GM12875 (cell line): ENCODE results near the gene C11orf71.

Experiments used
- H3K4me3 ChIP-seq: one replicate; pipeline ENCODE4 v1.5.1; 2011; ENCODE audit warnings: low read depth, low read length, control low read depth
- CTCF ChIP-seq: IDR thresholded peaks from 2 replicates; pipeline ENCODE4 v1.5.1; 2011; ENCODE audit warnings: low read depth, mild to moderate bottlenecking, control low read depth, inconsistent platforms, low read length, moderate library complexity, borderline replicate concordance; ENCODE audit not compliant: insufficient read depth

The C11orf71 gene, protein sequence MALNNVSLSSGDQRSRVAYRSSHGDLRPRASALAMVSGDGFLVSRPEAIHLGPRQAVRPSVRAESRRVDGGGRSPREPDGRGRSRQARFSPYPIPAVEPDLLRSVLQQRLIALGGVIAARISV

GRCh38 chr11:114400216-114400914 lies at the start of gene C11orf71, which contains the start of gene RBM7:
Gene C11orf71 (minus strand): TSS chr11:114400511. CDS start chr11:114400331, 180 bp downstream.
Gene RBM7 (plus strand): TSS chr11:114400666. CDS start chr11:114400672, 6 bp downstream.
- no peak for TF ChIP-seq CTCF
- peak within 1 kb of the TSS; percentile 86 for H3K4me3 ChIP-seq

DNA sequence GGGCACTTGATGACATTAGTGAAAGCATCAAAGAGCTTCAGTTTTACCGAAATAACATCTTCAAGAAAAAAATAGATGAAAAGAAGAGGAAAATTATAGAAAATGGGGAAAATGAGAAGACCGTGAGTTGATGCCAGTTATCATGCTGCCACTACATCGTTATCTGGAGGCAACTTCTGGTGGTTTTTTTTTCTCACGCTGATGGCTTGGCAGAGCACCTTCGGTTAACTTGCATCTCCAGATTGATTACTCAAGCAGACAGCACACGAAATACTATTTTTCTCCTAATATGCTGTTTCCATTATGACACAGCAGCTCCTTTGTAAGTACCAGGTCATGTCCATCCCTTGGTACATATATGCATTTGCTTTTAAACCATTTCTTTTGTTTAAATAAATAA lies 49.5 kb upstream of the C11orf71 start:
- TF ChIP-seq CTCF = no peak
- no peak overlapping the region for H3K4me3 ChIP-seq

DNA sequence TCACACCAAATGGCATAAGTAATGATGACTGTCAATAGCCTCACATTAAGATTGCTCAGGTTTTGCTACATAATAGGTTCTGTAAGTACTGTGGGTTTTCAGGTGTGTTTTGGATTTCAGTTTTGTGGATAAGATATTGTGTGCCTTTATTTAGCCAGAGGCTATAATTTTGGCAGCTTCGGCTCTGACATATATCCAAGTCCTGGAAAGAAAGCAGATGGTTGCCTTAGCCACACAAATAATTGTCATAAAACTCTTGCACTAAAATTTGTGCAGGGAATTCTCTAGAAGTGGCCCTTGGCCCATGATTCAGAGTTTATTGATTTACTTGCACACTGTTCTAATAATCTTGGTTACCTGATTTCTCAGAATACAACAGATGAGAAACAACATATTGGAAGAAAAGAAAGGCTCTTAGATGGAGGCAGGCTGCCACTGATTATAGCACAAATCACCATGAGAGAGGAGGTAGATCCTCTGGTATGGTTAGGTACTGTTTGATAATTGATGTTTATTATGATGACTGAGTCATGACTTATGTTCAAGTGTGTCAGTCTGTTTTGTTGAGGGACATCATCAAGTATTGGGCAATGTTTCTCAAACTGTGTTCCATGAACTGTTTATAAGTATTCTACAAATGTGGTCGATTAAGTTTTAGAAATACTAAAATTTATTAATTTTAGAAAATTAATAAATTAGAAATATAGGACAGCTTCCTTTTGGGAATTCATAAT lies 48.6 kb upstream of the C11orf71 start:
- no peak overlapping the region for H3K4me3 ChIP-seq

GRCh38 chr11:114447892-114448291 lies 47.6 kb upstream of the C11orf71 start:
- H3K4me3 ChIP-seq = no peak overlapping the region
- no peak for TF ChIP-seq CTCF

More for the DNA sequence above, 48.6 kb upstream of the C11orf71 start:
- no peak for TF ChIP-seq CTCF

DNA sequence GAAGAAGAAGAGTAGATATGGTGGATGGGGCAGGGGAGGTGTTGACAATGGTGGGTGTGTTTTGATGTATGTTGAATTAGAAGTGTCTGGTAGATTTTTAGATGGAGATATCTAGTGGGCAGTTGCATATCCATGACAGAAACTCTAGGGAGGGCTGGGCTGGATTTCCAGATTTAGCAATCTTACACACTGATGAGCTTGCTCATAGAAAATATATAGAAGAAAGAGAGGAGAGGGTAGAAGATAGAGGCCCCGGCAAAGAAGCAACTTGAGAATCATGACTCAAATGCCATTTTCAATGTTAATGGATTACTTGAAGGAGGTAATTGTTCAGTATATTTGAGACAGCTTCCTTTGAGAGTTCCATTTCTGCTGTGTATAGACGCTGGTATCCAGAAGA lies 47.1 kb upstream of the C11orf71 start:
- TF ChIP-seq CTCF = no peak
- no peak overlapping the region for H3K4me3 ChIP-seq

- no peak for TF ChIP-seq CTCF
- H3K4me3 ChIP-seq = no peak overlapping the region
Observed at GRCh38 chr11:114442536-114442935, 42.2 kb upstream of the C11orf71 start.

DNA sequence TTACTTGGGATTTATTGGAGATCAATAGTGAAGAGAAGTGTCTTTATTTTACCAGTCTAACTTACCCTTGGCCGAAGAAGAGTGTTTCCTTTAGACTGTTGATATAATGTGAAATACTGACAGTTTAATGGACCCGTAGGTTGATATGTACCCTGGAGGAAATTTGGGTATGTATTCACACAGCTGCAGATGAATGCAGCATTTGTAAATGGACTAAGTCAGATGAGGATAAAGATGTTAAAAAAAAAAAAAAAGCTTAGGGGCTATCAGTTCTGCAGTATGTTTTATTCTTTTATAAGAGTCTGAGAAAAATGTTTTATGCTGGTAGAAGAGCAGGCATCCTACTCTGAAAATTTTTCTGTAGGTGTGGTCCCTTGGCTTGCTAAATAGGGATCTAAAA lies 41.6 kb upstream of the C11orf71 start:
- no peak overlapping the region for H3K4me3 ChIP-seq
- no peak for TF ChIP-seq CTCF
